Lower lobe of right lung (tissue), 2 donors: ENCODE results near the gene CA10. TPM values are rescaled to one million over a fixed set of nuclear protein-coding genes. Genes with fewer than 3 reads are reported as not detected.

Experiments used
- ATAC-seq, 2 donors: fragments of 200-7000 bp; cut with Tn5 transposase; one replicate each; pipeline ENCODE4 v1.9.1; 2020 to 2022; ENCODE audit warnings: mild to moderate bottlenecking in 2 of 2, moderate library complexity in 2 of 2
- DNase-seq: peaks from one replicate; pipeline ENCODE4 v3.0.0-alpha.2; 2020
- H3K27ac ChIP-seq: fragments of 200-600 bp; one replicate; pipeline ENCODE4 v1.8.0; 2022
- H3K27me3 ChIP-seq: fragments of 200-600 bp; one replicate; pipeline ENCODE4 v1.8.0; 2022; ENCODE audit warnings: low read depth
- H3K36me3 ChIP-seq: fragments of 200-600 bp; one replicate; pipeline ENCODE4 v1.8.0; 2022; ENCODE audit warnings: mild to moderate bottlenecking
- H3K4me1 ChIP-seq: fragments of 200-600 bp; one replicate; pipeline ENCODE4 v1.8.0; 2022
- H3K4me3 ChIP-seq: fragments of 200-600 bp; one replicate; pipeline ENCODE4 v1.8.0; 2022; ENCODE audit warnings: mild to moderate bottlenecking
- H3K9me3 ChIP-seq: fragments of 200-600 bp; one replicate; pipeline ENCODE4 v1.8.0; 2022
- intact Hi-C: fragments of 100-400 bp; cut with DNase I; formaldehyde crosslinking; loops from one replicate; pipeline ENCODE4 v1.11.0; 2022
- total RNA-seq: library from RNA; stranded (reverse); fragmentation: NEBNext Ultra II Directional; extraction: Animal tissue kit (Norgen Biotek cat#: 25700); gene quantifications from one replicate; pipeline ENCODE4 v1.2.1, GENCODE V29; 2021
- TF ChIP-seq, protein P1 (sequence below): fragments of 200-600 bp; IDR thresholded peaks from one replicate; pipeline ENCODE4 v1.8.0; 2022; ENCODE audit warnings: antibody characterized with exemption, mild to moderate bottlenecking
- donor health status: DM: no; HTN: yes; CAD: no; lungs with severe emphysema.

CA10 gene
- total RNA-seq, 1 donor from 2014 or later, result not detected

- TF ChIP-seq, protein P1, sequence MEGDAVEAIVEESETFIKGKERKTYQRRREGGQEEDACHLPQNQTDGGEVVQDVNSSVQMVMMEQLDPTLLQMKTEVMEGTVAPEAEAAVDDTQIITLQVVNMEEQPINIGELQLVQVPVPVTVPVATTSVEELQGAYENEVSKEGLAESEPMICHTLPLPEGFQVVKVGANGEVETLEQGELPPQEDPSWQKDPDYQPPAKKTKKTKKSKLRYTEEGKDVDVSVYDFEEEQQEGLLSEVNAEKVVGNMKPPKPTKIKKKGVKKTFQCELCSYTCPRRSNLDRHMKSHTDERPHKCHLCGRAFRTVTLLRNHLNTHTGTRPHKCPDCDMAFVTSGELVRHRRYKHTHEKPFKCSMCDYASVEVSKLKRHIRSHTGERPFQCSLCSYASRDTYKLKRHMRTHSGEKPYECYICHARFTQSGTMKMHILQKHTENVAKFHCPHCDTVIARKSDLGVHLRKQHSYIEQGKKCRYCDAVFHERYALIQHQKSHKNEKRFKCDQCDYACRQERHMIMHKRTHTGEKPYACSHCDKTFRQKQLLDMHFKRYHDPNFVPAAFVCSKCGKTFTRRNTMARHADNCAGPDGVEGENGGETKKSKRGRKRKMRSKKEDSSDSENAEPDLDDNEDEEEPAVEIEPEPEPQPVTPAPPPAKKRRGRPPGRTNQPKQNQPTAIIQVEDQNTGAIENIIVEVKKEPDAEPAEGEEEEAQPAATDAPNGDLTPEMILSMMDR, result no peak
- Histone ChIP-seq H3K4me3 (no peak overlapping the region), H3K4me1 (no peaks in the 10 kb centered on the region), H3K27me3 (no peaks in the 10 kb centered on the region), H3K36me3 (no peaks in the 10 kb centered on the region), H3K27ac (no peak overlapping the region), H3K9me3 (no peaks in the 10 kb centered on the region)
- ATAC-seq (no peak), DNase-seq (no peak)
- intact Hi-C loops, result no loop called here
Measured at GRCh38 chr17:51617986-51618385, 540.5 kb downstream of the CA10 start.

GRCh38 chr17:51613255-51613654 lies 545.3 kb downstream of the CA10 start:
- no peaks in the 10 kb centered on the region for H3K27me3 ChIP-seq
- no peaks in the 10 kb centered on the region for H3K9me3 ChIP-seq
- DNase-seq (no peak), ATAC-seq (no peak)
- no peaks in the 10 kb centered on the region for H3K36me3 ChIP-seq
- H3K27ac ChIP-seq, result no peak overlapping the region
- intact Hi-C loops, result no loop called here
- TF ChIP-seq, protein P1, result no peak
- H3K4me1 ChIP-seq, result no peaks in the 10 kb centered on the region
- no peak overlapping the region for H3K4me3 ChIP-seq

- no peak overlapping the region for H3K4me3 ChIP-seq
- H3K4me1 ChIP-seq, result no peaks in the 10 kb centered on the region
- TF ChIP-seq, protein P1, result no peak
- no peaks in the 10 kb centered on the region for H3K9me3 ChIP-seq
- no peaks in the 10 kb centered on the region for H3K36me3 ChIP-seq
- ATAC-seq (no peak), DNase-seq (no peak)
- intact Hi-C loops, result no loop called here
- no peaks in the 10 kb centered on the region for H3K27me3 ChIP-seq
- H3K27ac ChIP-seq, result no peak overlapping the region
Measured at GRCh38 chr17:51612692-51613091, 545.8 kb downstream of the CA10 start.

- no peaks in the 10 kb centered on the region for H3K27me3 ChIP-seq
- no peaks in the 10 kb centered on the region for H3K4me1 ChIP-seq
- H3K4me3 ChIP-seq, result no peak overlapping the region
- H3K36me3 ChIP-seq, result no peaks in the 10 kb centered on the region
- no peak overlapping the region for H3K27ac ChIP-seq
- TF ChIP-seq, protein P1, result no peak
- H3K9me3 ChIP-seq, result no peaks in the 10 kb centered on the region
- intact Hi-C loops, result no loop called here
- ATAC-seq (peak in 1 of 2 donors; percentile 9), DNase-seq (no peak)
Measured at GRCh38 chr17:51611585-51611984, 546.9 kb downstream of the CA10 start.

- intact Hi-C loops, result no loop called here
- no peak for DNase-seq
Measured at GRCh38 chr17:51610834-51611233, 547.7 kb downstream of the CA10 start.

More at GRCh38 chr17:51610834-51611233, 547.7 kb downstream of the CA10 start:
- no peak for ATAC-seq
- Histone ChIP-seq H3K9me3 (no peaks in the 10 kb centered on the region), H3K27me3 (no peaks in the 10 kb centered on the region), H3K4me3 (no peak overlapping the region), H3K4me1 (no peaks in the 10 kb centered on the region), H3K27ac (no peak overlapping the region), H3K36me3 (no peaks in the 10 kb centered on the region)
- TF ChIP-seq, protein P1, result no peak
